NCI-H82 (cell line): ENCODE data around the gene SLC26A8.
"Not testable (repeated sequence)": the region's sequence is repeated elsewhere in the genome, so short reads cannot be mapped to it uniquely, and the experiment has no call there.

ENCODE experiments used
- DNase-seq: peaks from one replicate; lab custom pipeline; 2025; lab: John Stamatoyannopoulos, UW

The SLC26A8 gene

DNA sequence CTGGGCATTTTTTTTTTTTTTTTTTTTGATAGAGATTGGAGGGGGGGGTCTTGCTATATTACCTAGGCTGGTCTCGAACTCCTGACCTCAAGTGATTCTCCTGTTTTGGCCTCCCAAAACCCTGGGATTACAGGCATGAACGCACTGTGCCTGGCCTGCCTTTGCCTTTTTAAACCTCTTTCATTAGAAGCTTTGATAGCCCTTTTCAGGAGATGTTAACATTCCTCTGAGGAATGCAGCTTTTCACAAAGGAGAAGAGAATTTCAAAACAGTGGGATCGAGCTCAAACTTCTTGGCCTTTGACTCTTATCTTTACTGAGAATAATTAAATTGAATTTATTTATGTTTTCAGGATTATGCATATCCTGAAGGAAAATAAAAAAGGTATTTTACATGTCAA lies 31.3 kb downstream of the SLC26A8 start:
- no peak for DNase-seq

DNA sequence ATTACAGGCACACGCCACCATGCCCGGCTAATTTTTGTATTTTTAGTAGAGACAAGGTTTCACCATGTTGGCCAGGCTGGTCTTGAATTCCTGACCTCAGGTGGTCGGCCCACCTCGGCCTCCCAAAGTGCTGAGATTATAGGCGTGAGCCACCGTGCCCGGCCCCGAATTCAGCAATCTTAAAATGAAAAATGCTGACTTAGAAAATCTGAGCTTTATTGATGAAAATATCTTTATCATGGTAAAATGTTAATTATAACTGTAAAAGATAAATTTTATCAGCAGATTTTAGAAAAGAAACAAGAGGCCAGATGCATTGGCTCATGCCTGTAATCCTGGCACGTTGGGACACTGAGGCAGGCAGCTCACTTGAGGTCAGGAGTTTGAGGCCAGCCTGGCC lies 36.4 kb downstream of the SLC26A8 start:
- DNase-seq, result not testable (repeated sequence)

DNA sequence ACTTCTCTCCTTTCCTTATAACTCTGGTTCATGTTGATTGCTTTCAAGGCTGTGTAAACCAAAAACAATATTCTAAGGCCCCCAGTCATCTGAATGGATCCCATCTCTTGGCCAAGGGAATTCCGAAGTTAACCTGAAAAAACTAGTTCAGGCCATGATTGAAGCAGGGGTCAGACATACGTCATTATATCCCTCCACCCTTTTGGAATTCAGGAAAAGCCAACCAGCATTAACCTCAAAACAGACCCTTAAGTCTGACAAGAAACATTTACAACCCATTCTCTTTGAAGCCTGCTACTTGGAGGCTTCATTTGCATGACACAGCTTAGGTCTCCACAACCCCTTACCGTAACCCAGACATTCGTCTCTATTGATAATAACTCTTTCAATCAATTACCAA lies 39.7 kb downstream of the SLC26A8 start:
- DNase-seq, result no peak

DNA sequence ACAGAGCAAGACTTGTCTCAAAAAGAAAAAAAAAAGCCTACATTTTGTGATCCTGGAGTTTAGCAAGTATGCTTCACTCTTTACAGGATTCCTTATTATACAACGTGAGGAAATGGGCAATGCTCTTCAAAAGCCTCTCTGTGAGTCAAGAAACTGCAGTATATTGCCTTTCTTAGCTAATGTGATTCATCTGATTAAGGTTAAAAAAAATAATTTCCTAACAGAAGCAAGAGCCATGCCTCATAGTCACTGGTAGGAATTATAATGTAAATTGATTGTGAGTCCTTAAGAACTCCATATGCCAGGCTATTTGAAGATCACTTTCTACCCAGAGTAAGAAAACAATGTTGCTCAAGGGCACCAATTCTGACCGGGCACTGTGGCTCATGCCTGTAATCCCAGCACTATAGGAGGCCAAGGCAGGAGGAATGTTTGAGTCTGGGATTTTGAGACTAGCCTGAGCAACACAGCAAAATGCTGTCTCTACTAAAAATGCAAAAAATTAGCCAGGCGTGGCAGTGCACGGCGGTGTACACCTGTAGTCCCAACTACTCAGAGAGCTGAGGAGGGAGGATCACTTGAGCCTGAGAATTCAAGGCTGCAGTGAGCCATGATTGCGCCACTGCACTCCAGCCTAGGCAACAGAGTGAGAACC lies 43.3 kb downstream of the SLC26A8 start:
- no peak for DNase-seq

DNA sequence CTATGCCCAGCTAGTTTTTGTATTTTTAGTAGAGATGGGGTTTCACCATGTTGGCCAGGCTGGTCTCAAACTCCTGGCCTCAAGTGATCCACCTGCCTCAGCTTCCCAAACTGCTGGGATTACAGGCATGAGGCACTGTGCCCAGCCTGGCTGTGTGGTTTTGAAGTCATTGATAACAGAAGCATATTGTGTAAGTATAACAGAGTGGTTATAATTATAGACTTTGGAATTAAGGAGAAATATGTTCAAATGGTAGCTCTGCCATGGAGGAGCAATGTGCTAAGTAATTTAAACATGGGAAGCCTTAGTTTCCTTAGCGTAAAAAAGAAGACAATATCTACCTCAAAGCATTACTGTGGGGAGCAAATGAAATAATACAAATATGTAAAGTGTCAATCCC lies 44.3 kb downstream of the SLC26A8 start:
- not testable (repeated sequence) for DNase-seq

DNA sequence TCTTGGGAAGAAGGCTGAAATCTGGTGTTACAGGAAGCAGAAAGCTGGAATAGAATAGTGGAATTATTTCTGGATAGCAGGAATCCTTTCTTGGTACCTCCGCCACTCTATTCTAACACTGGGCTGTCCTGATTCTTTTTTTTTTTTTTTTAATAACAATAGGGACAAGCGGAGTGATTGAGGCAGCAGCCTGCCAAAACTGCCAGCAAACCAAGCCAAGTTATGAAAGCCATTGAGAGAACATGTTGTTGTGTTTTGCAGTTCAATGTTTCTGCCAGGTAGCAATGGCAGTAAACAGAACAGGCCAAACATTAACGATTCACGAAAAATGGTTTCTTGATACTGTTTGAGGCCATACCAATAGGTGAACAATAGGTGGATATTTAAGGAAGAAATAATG lies 47.1 kb downstream of the SLC26A8 start:
- no peak for DNase-seq

DNA sequence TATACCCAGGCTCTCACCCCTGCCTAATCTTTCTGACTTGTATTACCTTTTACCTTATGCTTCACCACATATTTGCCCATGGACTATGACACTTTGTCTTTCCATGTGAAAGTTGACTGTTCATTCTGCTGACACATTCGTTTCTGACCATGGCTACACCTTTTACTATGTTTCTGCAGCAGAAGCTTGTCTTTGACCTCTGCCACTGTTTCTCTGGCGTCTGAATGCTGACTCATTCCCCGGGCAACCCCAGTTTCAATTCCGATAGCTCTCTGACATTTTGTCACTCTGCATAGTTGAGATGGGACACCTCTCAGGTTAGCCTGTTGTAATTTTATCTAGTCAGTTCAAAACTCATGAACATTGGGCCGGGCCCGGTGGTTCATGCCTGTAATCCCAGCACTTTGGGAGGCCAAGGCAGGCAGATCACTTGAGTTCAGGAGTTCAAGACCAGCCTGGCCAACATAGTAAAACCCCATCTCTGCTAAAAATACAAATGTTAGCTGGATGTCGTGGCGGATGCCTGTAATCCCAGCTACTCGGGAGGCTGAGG lies 50.7 kb downstream of the SLC26A8 start:
- DNase-seq, result no peak

DNA sequence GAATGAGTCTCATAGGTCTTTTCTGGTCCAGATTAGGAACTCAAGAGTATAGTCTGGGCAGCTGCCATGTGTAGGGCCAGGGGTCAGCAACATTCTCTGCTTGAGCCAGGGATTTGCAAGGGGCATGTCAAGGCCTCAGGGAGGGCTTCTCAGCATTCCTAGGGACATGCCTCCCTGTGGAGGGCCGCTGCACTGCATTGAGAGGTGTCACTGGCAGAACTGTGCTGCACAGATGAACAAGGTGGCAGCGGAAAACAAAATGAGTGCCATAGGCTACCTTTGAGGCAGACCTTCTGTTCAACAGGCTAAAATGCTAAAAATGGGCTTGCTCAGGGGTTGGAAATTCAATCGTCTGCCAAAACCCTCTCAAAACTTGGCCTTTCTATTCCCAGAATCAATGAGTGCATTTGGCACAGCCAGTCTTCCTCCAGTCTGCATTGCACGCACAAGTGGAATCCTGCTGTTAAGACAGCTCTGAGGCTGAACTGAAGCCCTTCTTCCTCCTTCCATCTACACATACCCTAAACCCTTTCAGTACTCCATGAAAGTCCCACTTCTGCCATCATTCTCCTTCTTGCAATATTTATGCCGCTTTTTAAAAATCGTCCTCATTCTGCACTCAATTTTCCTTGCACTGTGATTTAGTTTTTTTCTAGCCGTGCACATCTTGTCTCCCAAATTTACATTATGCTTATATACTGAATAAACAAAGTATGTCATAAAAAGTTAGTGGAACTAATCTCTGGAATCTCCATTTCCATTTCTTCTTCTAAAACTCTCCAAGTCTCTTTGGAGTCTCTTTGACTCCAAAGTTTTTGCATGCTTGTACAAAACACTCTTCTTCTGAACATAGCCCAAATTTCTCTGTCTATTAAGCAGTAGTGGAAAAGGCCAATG lies 51.7 kb downstream of the SLC26A8 start:
- DNase-seq, result peak; percentile 39

DNA sequence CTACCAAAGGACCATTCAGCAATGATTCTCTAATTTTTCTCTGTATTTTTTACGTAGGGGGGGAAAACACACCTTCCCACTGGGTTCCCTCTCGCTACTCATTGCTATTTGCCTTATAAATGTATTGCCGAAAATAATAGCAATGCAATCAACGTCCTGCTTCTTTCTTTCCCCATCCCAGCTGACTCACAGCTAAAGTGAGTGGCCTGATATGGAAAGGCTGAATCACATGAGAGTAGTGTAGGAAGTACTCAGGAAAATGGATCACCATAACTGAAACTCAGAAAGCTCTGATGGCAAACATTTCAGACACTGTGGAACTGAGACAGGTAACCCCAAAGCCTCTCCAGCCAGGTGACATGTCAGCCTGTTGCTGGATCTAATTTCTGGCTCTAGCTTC lies 54.3 kb downstream of the SLC26A8 start:
- DNase-seq, result no peak

DNA sequence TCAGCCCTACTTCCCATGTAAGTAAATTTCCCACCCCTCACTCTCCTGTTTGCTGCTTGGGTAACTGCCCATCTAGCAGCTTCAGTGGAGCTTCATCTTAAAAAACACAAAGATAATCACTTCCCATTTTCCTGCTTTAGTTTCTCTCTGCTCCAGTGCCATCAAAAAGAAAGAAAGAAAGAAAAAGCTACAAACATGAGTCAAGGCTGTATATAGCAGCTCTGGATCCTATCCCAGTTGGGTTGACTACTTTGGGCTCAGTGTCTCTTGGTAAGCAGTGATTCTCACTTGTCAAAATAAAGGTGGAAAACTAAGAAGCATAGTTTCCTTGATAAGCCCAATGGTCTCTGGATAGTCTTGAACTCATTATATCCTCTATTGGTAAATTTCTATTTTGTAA lies 54.8 kb downstream of the SLC26A8 start:
- no peak for DNase-seq

DNA sequence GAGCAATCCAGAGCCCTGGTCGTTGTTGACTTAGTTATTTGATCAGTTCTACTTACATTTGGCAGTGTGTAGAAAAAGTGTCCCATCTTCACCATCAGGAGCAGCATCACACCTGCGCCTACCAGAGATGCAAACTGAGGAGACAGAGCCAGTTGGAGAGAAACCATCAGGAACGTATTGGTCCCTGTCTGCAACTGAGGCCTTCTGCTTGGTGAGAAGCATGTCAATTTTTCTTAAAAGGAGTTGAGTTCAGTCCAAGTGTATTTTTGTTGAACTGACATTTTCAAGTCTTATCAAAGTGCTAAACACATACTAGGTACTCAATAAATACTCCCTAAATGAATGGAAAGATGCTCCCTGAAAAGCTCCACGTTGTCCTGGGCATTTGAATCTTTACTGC lies 55.6 kb downstream of the SLC26A8 start:
- no peak for DNase-seq

DNA sequence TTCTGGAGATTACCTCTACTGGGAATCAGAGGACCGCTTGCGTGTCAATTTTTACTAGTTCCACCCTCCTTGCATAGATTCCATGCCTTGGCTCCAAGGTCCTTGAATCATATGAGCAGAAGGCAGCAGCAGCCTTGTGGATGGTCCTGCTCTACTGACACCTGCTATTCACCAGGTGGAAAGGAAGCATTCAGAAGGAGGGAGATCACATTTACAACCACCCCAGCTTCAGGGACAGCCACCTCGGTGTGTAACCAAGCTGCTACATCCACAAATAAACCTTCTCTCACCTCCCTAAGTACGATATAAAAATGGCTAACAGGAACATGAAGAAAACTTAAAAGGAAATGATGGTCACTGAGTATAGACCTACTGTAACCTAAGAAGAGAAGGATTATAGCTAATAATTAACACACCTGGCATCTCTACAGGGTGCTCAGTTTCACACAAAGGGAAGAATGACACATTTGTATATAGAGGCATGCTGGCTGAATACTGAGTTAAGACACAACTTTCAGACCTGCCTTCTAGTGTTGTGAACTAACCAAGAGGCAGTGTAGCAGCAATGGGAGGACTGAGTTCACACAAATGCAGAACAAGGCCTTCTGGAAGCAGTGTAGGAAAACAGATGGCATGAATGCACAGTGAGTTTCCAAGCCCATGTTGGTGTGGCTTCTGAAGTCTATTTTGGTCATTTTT lies 57.2 kb downstream of the SLC26A8 start:
- DNase-seq, result no peak

DNA sequence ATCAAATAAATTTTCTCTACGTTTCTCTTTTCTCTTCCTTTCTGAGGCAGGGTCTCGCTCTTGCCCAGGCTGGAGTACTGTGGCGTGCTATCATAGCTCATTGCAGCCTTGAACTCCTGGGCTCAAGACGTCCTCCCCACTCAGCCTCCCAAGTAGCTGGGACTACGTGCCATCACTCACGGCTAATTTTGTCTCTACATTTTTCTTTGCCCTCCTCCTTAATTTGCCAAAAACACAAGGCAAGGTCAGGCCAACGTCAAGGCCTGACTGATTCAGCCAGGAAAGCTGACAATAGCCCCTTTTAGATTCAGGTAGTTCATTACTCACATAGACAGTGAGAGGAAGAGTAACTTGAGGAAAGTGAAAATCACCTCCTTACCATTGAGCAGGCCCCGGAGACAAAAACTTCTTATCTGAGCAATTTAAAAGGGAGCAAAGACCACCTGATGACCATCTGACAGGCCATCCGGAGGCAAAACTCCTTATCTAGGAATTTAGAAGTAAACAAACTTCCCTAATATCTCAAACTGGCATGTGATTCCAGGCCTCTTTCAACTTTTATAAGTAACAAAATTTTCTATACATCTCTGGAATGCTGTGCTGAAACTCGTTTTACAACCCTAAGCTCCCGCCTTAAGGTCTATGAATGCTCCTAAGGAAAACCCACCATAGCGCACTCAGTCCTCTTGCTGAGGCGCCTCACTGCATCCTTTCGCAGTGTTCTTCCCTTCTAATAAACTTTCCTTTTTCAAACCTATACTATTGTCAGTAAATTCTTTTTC lies 61.5 kb downstream of the SLC26A8 start:
- DNase-seq, result no peak

DNA sequence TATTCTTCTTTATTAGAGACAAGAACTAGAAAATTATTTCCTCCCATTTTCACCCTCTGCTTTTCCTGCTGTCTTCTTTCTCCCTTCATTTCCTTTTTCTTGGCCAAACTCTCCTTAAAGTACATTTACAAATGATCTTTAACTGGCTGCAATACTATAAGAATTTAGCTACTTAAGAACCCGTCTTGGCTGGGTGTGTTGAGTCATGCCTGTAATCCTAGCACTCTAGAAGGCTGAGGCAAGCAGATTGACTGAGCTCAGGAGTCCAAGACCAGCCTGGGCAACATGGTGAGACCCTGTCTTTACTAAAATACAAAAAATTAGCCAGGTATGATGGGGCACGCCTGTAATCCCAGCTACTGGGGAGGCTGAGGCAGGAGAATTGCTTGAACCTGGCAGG lies 64.3 kb downstream of the SLC26A8 start:
- DNase-seq, result no peak

DNA sequence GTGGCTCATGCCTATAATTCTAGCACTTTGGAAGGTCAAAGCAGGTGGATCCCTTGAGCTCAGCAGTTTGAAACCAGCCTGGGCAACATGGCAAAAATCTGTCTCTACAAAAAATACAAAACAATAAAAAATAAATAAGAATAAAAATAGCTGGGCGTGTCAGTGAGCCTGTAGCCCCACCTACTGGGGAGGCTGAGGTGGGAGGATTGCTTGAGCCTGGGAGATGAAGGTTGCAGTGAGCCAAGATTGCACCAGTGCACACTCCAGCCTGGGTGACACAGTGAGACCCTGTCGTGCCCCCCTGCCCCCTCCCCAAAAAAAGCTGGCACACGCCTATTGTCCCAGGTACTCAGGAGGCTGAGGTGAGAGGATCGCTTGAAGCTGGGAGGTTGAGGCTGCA lies 68.5 kb downstream of the SLC26A8 start:
- DNase-seq, result no peak

DNA sequence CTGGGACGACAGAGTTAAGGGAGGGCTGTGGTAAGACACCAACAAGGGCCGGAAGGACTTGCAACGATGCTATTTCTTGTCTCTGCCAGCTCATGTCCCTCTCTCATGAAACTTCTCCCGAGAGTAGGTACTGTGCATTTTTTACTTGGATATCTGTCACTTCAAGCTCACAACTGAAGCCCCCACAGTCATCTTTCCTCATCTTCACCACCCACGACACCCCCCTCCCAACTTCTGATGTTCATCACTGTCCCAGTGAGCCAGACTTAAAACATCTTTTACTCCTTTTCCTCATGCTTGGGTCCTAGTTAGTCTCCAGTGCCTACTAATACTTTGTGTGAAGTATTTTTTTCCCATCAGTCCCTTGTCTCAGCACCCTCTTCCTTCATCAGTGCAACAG lies 68.9 kb downstream of the SLC26A8 start:
- no peak for DNase-seq

DNA sequence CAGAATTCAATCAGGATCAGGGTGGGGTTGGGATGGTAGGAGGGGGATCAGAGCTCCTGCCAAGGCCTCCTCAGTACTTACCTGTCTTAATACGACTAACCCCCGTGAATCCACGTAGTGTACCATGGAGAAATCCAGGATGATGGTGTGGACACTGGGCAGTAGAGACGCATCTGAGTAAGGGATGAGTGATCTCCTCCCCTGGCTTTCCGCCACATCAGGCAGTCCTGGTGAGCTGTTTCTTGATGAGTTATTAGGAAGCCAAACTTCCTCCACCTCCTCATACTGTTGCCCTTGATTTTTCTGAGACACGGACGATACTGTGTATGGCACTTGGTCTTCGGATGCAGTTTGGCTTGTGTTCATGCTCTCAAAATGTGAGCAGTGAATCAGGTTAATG lies 69.4 kb downstream of the SLC26A8 start:
- DNase-seq, result no peak

DNA sequence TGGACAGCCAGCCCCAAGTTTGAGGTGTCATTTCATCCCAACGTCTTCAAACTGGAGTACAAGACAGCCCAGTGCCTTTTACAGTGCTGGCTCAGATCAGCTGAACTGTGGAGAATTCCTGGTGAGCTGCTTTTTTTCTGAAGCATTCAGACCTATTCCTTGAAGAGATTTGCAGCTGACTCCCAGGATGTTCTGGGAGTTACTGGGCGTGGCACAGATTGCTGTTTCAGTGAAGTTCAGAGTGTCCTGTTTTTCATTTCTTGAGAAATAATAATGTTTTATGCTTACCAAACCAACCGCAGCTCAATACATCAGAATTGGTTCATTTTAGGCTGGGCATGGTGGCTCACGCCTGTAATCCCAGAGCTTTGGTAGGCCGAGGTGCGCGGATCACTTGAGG lies 70.1 kb downstream of the SLC26A8 start:
- no peak for DNase-seq

DNA sequence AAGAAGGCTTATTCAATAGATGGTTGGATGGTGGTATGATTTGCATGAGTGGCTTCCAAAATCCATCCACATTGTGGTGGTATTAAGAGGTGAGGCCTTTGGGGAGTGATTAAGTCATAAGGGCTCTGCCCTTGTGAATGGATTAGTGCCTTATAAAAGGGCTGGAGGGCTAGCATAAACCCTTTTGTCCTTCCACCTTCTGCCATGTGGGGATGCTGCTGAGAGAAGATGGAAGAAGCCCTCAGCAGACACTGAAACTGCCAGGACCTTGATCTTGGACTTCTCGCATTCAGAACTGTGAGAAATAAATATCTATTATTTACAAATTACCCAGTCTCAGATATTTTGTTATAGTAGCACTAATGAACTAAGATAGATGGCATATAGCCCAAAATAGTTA lies 75.7 kb downstream of the SLC26A8 start:
- DNase-seq, result peak; percentile 92

DNA sequence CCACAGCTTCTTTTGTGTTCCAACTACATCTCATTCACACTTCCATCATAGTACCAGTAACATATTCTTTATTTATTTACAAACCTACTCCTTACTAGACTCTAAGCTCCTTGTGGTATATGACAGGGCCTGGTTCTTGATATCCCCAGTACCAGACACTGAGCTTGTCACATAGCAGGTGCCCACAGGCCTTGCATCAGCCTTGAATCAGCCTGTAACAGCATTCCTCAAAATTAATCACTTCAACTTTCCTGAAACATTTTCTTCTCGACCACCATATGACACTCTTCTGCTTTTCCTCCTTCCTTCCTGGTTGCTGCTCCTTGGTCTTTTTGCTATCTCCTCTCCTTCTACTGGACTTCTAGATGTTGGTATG lies 78.8 kb downstream of the SLC26A8 start:
- DNase-seq, result no peak

DNA sequence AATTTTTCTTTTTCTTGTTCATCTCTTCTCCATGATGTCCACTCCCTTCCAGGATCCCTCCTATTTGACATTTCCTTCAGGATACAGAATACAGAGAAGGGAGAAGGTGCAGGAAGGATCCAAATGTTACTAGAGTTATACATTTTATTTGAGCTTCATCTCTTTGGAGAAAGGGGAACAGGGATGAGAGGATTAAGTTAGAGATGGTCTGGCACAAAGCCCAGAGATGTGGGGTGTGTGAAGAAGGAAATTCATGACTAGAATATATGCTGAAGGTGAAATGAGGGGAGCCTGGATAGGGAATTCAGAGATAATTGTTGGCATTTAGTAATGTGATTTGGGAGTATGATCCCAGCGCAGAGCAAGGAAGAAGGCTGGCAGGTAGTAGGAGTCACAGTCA lies 81.1 kb downstream of the SLC26A8 start:
- peak; percentile 36 for DNase-seq

DNA sequence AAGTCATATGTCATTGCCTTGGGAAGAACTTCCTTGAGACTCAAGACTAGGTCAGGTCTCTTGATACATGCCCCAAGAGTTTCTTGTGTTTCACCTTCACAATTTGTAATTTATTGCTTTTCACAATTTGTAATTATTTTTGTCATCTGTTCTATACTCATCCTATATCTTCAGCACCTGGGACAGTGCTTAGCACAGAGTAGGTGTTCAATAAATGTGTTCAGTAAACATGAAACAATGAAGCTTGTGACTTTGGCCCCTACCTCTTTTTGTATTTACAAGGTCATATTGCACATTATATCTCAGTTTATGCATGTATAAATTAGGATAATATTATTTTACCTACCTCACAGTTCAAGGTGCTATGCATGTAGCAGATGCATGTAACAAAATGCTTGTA lies 82.1 kb downstream of the SLC26A8 start:
- DNase-seq, result no peak
